HG03159 (cell line): ENCODE measurements around the gene DTNBP1.
"Not testable (repeated sequence)": the region's sequence is repeated elsewhere in the genome, so short reads cannot be mapped to it uniquely, and the experiment has no call there.

ENCODE experiments used
- ATAC-seq: cut with Tn5 transposase; IDR thresholded peaks from one replicate; pipeline ENCODE4 v1.9.1; 2021; ENCODE audit warnings: mild to moderate bottlenecking, moderate library complexity; ENCODE audit not compliant: unreplicated experiment

The DTNBP1 gene

DNA sequence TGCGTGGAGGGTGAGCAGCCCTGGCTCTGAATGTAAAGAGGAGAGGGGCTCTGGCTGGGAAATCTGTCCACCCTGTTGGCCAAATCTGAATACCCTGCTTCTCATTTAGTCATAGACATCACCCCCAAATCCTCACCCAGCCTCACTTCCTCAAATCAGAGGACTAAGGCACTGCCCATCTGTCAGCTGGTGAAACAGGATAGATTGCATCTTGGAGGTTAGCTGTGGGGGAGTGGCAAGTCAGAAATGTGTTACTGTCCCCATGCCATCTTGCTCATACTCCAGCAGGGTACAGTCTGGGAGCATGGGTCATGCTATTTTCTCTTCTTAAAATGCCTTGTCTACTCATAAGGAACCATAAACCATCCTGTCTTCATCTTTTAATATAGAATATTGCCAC is 9.5 kb upstream of the DTNBP1 start:
- ATAC-seq, result no peak

DNA sequence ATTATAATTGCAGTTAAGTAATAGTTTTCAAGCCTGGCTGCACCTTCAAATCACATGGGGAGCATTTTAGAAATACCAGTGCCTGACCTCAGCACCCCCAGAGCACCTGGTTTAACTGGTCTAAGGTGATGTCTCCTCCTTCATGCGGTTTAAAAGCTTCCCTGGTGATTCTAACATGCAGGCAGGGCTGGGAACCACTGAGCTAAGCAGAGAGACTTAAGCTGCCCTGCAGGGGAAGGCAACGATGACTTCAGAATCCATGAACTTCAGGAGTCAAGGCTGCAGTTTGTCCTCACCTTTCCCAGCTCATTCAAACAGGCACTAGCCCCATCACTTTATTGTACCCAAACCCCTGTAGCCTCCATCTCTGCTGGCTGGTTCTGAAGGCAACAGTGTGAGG is 6.1 kb upstream of the DTNBP1 start:
- no peak for ATAC-seq

DNA sequence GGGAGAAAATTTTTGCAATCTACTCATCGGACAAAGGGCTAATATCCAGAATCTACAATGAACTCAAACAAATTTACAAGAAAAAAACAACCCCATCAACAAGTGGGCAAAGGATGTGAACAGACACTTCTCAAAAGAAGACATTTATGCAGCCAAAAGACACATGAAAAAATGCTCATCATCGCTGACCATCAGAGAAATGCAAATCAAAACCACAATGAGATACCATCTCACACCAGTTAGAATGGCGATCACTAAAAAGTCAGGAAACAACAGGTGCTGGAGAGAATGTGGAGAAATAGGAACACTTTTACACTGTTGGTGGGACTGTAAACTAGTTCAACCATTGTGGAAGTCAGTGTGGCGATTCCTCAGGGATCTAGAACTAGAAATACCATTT is 4.1 kb upstream of the DTNBP1 start:
- not testable (repeated sequence) for ATAC-seq

DNA sequence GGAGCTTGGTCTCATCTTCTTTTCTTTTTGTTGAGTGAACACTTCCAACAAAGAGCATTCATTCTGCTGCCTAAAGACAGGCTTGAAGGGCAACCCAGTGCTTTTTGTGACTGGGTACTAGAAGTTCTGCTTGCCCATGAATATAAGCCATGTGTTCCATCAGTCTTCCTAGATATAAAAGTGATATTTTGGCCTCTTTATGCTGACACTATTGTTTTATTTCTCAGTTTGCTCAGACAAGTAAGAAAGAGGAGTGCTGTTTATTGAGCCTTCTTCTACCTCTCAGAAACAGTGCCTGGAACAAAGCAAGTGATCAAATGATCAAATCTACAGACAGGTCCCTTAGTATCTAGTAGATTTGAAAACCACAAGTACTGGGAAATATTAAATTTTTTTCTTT is 2.4 kb upstream of the DTNBP1 start:
- no peak for ATAC-seq

DNA sequence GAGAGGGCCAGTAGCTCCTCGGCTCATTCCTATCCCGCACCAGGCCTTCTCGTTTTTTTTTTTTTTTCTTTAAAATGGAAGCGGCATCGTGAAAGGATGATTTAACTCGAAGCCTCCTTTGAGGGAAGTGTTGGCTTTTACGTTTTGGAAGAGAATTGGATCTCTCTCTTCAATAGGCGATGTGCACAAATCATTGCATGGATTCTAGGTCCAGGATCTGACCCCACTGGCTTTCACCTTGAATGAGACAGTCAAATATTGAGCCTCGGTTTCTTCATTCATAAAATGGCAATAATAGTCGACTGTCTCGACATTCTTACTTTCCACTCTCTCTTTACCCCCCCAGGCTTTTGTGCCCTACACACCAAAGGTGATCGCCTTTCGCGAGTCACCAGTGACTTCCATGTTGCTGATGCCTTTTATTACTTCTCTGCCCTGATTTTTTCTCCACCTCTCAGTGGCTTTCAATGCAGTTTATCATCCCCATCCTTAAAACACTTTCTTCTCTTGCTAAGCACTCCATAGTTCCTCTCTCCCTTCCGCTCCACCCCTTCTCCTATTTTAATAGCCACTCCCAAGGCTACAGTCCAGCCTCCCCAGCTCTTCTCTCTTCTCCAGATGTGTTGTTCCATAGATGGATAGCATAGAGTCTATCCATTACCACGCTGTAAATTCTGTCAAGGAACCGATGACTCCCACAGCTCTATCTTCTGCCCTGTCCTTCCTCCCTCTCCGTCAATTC is 473 bp upstream of the DTNBP1 start:
- ATAC-seq, result no peak

DNA sequence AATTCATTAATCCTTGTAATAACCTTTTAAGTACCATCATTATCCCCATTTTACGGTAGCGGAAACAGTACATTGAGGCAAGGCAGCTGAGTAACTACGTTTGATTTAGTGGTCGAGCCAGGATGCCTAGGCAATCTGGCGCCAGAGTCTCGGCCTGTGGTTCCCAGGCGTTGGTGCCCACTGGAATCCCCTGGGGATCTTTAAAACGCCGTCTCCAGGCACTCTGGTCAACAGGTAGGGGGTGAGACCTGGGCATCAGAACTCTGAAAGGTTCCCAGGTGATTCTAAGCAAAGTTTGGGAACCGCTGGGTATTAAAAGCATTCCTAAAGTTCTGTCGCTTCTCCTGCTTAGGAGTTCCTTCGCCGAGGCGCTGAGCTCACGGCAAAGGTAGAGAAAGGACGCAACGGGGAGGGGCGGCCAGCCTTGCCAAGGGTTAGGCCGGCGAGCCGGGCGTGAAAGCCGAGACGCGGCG is 939 bp downstream of the DTNBP1 start:
- ATAC-seq, result no peak

DNA sequence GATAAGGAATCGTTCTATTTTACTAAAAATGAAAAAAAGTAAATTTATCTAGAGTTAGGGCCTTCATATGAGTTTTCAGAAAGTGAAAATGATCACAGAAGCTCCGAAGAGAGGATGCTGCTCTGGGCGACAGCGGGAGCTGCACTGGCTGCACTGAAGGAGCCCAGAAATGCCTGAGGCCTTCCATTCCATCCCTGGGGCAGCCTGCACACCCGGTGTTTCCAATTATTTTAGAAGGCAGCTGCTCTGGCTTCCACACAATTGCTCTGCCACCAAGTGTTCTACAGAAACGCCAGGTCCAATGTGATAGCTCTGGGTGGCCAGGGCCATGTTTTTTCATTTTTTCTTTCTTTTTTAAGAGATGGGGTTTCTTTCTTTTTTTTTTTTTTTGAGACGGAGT is 3.6 kb downstream of the DTNBP1 start:
- ATAC-seq, result no peak

DNA sequence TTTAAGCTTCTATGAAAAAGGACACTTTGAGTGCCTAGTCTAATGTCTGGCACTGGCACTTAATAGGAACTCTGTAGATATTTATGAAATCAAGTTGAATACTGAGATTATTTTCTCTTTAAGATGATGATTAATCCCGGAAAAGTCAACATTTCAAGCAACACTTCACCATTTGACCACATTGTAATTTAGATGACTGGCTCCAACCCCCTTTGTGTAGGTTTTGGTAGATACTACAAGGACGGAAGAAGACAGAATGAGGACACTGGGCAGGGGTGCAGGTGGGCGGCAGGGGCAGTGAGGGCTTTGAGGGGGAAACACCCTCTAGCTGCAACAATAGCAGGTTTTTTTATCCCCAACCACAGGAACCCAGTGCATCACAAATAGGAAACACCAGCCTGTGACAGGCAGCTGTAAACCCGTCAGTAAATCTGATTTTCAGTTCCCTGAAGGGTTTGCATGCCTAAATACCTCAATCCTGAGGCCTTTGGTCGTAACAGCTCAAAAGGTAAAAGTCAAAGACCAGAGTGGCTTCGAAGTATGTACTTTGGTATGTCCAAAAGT is 4.6 kb downstream of the DTNBP1 start:
- no peak for ATAC-seq

DNA sequence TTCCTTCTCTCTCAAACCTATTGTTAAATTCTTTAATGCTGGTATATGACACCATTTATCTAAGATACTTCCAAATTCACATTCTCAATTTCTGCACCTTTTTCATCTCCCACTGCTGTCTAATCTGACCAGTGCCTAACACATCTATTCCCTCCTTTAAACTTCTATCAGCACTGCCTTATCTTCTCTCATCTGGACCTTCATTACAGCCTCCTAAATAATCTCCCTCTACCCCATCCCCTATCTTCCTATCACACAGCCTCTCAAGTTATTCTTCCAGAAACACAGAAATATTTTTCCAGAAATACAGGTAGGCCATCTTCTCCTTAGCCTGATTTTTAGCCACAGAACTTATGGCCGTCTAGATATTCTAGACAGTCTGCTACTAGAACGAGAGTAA is 5.5 kb downstream of the DTNBP1 start:
- no peak for ATAC-seq

DNA sequence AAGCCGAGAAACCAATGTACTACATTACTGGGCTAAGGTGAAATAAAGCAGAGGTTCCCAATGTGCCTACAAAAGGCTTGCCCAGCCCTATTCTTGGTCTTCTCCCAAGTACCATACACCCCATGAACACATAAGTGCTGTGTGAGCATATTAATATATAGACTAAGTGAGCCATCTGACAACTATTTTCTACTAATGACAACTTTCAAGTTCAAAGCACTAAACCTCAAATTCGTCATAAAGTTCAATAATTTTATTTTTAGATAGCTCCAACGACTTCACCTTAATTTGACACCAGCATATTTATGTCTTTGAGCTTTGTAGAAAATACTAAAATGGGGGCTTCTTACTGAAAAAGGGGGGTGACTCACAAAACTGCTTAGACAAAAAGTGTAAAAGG is 6.7 kb downstream of the DTNBP1 start:
- ATAC-seq, result no peak

DNA sequence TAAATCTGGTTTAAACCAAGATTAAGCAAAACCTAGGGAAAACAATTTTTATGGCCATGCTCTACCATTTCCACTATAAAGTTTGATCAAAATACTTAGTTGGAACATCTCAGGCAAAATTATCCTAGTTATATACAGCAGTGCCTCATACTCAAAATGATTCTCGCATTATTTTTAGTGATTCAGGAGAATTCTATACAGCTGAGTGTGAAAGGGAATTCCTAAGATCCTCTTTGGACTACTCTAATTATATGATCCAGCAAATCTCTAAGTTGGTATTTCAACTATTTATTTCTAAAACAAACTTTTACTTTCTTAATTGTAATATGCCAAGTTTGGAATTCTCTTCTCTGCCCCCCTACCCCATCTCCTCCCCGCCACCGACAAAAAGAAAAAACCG is 8.6 kb downstream of the DTNBP1 start:
- no peak for ATAC-seq

DNA sequence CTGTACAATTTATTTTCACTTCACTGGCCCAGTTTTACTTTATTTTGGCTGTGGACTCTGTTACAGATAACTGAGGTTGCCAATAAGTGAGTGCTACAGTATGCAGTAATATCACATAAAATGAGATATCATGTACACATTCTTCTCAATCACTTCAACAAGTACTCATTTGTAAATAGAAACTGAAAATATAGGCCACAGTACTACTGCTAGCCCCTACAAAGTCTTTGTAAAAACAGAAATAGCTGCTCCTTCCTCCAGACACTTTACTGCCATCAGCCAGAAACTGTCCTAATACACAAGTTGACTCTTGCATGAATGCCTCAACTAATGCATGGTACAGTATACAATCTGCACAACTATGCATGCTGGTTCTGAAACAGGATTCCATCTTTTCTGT is 9.2 kb downstream of the DTNBP1 start:
- peak; percentile 54 for ATAC-seq

DNA sequence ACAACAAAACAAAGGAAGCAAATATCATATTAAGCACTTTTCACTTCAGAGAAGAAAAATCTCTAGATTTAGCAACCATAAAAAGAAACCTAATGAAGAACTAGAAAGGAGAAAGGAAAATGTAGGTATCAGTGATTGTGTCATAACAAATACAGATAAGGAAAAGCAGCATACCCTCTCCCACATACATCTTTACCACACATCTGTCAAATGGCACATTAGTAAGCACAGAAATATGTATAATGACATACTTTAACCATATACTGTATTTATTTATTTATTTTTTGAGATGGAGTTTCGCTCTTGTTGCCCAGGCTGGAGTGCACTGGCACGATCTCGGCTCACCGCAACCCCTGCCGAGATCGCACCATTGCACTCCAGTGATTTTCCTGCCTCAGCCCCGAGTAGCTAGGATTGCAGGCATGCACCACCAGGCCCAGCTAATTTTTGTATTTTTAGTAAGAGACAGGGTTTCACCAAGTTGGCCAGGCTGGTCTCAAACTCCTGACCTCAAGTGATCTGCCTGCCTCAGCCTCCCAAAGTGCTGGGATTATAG is 12.7 kb downstream of the DTNBP1 start:
- ATAC-seq, result not testable (repeated sequence)

DNA sequence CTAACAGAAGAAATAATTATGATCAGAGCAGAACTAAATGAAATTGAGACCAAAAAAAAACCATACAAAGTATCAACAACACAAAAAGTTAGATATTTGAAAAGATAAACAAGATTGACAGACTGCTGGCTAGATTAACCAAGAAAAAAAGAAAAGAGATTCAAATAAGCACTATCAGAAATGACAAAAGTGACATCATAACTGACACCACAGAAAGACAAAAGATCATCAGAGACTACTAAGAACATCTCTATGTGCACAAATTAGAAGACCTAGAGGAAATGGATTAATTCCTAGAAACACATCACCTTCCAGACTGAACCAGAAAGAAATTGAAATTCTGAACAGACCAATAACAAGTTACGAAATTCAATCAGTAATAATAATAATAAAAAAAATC is 17.9 kb downstream of the DTNBP1 start:
- no peak for ATAC-seq

DNA sequence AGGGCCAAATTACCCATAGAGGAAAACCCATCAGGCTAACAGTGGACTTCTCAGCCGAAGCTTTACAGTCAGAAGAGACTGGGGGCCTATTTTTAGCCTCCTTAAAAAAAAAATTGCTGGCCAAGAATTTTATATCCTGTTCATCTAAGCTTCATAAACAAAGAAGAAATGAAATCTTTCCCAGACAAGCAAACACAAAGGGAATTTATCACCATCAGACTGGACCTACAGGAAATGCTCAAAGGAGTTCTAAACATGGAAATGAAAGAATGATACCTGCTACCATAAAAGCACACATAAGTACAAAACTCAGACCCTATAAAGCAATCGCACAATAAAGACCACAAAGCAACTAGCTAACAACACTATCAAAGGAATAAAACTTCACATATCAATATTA is 19.3 kb downstream of the DTNBP1 start:
- ATAC-seq, result no peak

DNA sequence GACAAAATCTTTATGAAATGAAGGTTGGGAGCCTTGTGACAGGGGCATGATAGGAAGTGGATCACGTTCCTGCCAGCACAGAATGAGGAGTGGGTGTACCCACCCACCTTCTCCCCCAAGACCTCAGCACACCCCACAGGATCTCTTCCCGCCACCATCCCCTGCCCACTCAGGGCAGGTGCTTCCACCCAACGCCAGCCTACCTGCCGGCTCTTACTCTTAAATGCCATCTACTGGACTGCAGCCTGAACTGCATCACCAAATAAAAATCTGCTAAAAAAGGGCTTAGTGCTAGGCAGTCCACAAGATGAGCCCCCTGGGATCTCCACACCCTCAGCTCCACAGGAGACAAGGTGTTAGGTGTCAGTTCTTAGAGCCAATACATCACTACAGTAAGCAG is 20.6 kb downstream of the DTNBP1 start:
- no peak for ATAC-seq

DNA sequence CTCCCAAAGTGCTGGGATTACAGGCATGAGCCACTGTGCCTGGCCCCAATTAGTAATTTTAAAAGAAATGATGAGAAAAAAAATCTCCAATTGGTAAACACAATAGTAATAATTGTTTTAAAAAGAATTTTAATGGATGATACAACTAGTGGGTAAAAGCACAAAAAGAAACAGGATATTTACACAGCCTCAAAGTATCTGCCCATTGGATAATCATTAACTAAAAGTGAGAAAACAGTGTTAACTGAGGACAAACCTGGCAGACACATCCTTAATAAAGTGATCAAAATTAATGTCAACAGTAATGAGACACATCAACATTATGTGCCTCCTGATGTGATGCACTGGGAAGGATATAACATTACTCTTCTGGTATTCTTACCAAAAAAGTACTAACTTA is 24.5 kb downstream of the DTNBP1 start:
- no peak for ATAC-seq

DNA sequence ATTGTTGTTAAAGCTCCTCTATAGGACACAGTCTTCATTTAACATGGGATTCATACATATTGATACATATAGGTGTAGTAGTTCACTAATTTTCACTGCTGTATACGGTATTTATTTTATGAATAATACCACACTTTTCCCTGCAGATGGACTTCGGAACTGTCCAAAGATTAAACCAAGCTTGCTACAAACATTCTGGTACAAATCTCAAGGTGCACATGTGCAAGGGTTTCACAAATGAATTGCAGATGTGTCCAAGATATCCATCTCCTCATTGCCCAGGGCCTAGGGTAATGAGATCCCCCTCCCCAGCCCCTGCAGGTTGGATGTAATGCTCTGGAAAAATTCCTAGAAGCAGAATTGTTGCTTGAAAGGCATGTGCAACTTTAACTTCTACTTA is 31.4 kb downstream of the DTNBP1 start:
- ATAC-seq, result no peak

DNA sequence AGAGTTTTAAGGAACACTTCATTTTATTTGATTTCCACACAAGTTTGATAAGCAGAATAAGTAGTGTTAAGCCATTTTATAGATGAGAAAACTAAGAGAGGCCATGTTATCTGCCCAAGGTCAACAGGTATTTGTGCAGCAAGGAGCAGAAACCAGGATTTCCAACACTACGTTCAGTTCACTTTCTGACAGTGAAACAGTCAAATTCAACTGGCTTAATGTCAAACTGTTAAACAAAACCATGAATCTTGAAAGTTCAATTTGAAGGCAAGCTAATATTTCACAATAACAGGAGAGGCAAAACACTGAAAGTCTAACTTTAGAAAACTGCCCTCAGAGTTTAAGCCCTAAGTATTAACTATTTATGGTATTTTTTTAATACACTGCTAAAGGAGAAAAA is 32.6 kb downstream of the DTNBP1 start:
- ATAC-seq, result no peak

DNA sequence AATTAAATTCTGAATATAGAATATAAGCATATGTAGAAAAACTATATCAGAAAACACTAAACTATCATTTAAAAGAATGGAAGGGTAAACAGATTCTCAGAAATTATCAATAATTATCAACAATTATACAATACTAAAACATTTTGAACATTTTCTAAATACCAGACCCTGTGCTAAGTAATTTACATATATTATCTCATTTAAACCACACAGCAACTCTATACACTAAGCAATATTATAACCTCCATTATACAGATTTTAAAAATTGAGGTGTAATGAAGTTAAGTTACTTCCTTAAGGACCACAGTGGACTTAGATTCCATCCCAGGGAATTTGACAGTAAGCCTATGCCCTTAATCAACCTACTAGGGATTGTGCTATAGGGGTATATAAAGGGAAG is 33.3 kb downstream of the DTNBP1 start:
- no peak for ATAC-seq

DNA sequence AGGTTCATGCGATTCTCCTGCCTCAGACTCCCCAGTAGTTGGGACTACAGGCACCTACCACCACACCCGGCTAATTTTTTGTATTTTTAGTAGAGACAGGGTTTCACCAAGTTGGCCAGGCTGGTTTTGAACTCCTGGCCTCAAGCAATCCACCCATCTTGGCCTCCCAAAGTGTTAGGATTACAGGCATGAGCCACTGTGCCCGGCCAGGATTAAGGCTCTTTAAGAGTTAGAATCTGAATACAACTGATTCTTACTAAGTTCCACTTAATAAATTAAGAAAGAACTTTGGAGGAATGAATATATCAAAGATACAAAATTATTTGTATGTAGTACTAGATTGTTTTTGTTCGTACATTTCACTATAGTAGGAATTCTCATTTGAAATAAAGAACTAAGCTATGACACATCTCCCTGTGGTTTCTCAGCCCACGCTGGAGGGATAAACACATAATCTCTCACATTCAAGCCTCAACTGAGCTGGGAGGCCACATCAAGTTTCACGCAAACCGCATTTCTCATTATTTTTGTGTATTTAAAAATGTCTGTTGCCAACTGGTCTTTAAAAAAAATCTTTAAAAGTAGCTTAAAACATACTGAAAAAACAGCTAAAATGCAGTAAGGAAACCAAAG is 34.2 kb downstream of the DTNBP1 start:
- ATAC-seq, result no peak

DNA sequence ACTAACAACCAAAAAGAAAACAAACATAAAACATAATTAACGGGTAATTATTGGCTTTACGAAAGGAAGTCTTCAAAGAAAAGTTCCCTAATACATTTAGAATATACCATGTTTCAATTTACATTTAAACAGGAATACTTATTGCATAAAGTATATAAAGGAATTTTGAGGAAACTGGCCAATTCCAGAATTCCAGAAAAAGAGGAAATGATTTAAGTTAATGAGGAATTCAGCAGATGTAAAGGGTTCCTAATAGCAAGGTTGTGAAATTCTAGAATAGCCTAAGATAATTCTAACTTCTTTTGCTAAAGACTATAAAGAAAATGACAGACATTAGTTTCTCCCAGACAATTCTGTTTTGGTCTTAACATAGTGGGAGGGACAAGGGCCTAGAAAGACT is 35.0 kb downstream of the DTNBP1 start:
- no peak for ATAC-seq
